Keratinocyte (primary cell): Measurements from ENCODE around the gene KRT73. TPM values are rescaled to one million over a fixed set of nuclear protein-coding genes. Genes with fewer than 3 reads are reported as not detected.

Experiments used
- DNase-seq: peaks from one replicate; pipeline ENCODE4 v3.0.0-alpha.2; 2011; ENCODE audit warnings: low read depth, missing footprints, low spot score
- FAIRE-seq: peaks from 2 replicates; lab custom pipeline; 2011; peaks lifted over from hg19 to GRCh38; lab: Jason Lieb, UNC
- H2AFZ ChIP-seq: 2 replicates; pipeline ENCODE4 v1.6.0; 2012; ENCODE audit warnings: low read length, control low read depth, inconsistent platforms; ENCODE audit not compliant: control insufficient read depth
- H3K27ac ChIP-seq: 2 replicates; pipeline ENCODE4 v1.5.1; 2011; ENCODE audit warnings: low read length; ENCODE audit not compliant: control insufficient read depth, insufficient read depth
- H3K27me3 ChIP-seq: 3 replicates; pipeline ENCODE4 v1.6.0; 2011; ENCODE audit warnings: low read length; ENCODE audit not compliant: control insufficient read depth, insufficient read depth; ENCODE audit errors: extremely low read depth
- H3K36me3 ChIP-seq, 2 experiments: 2 replicates in 1 of 2; 3 replicates in 1 of 2; pipeline ENCODE4 v1.5.1; 2011; ENCODE audit warnings: low read length in 2 of 2, mild to moderate bottlenecking in 1 of 2; ENCODE audit not compliant: control insufficient read depth in 2 of 2, insufficient read depth in 2 of 2; ENCODE audit errors: extremely low read depth in 1 of 2
- H3K4me1 ChIP-seq: 3 replicates; pipeline ENCODE4 v1.5.1; 2011; ENCODE audit warnings: low read length; ENCODE audit not compliant: control insufficient read depth, insufficient read depth; ENCODE audit errors: extremely low read depth
- H3K4me2 ChIP-seq: 3 replicates; pipeline ENCODE4 v1.6.0; 2011; ENCODE audit warnings: low read depth, low read length; ENCODE audit not compliant: control insufficient read depth, insufficient read depth; ENCODE audit errors: extremely low read depth
- H3K4me3 ChIP-seq, 3 experiments: fragments of 200-600 bp in 1 of 3; sonication (generic) in 1 of 3; 2 replicates in 2 of 3; 3 replicates in 1 of 3; pipeline ENCODE4 v1.5.1; 2011 to 2016; ENCODE audit warnings: low read length in 3 of 3, mild to moderate bottlenecking in 3 of 3, control low read depth in 2 of 3, inconsistent platforms in 1 of 3, low read depth in 1 of 3, mixed read lengths in 1 of 3, mixed run types in 1 of 3, moderate library complexity in 1 of 3; ENCODE audit not compliant: control insufficient read depth in 2 of 3, insufficient read depth in 2 of 3; ENCODE audit errors: extremely low read depth in 1 of 3
- H3K79me2 ChIP-seq: 2 replicates; pipeline ENCODE4 v1.6.0; 2012; ENCODE audit warnings: low read length; ENCODE audit not compliant: control insufficient read depth, insufficient read depth
- H3K9ac ChIP-seq: 3 replicates; pipeline ENCODE4 v1.6.0; 2011; ENCODE audit warnings: low read length; ENCODE audit not compliant: control insufficient read depth, insufficient read depth; ENCODE audit errors: extremely low read depth
- H3K9me1 ChIP-seq: 3 replicates; pipeline ENCODE4 v1.6.0; 2011; ENCODE audit warnings: low read length; ENCODE audit not compliant: control insufficient read depth, insufficient read depth; ENCODE audit errors: extremely low read depth
- H3K9me3 ChIP-seq: 2 replicates; pipeline ENCODE4 v1.5.1; 2012; ENCODE audit warnings: low read depth, low read length; ENCODE audit not compliant: control insufficient read depth
- H4K20me1 ChIP-seq: 3 replicates; pipeline ENCODE4 v1.6.0; 2011; ENCODE audit warnings: low read length; ENCODE audit not compliant: control insufficient read depth, insufficient read depth; ENCODE audit errors: extremely low read depth
- EZH2 ChIP-seq: IDR thresholded peaks from one replicate; pipeline ENCODE4 v1.6.1; 2012; ENCODE audit warnings: inconsistent platforms, mild to moderate bottlenecking, low read length, moderate library complexity
- dilution Hi-C: fragments of 300-500 bp; cut with MboI; formaldehyde crosslinking; loops from one replicate; pipeline ENCODE4 v1.7.0; 2020; ENCODE audit warnings: low sequenced_read_pairs; ENCODE audit not compliant: extremely low pct_ligation_motif_present
- polyA plus RNA-seq, 5 experiments: library from polyadenylated mRNA; depleted of rRNA in 3 of 5; stranded (reverse) in 3 of 5; stranded (forward) in 1 of 5; unstranded in 1 of 5; fragments of >200 nt; gene quantifications; 1 replicate in 1 of 5; 2 replicates in 3 of 5; 3 replicates in 1 of 5; pipeline versions ENCODE4 v1.2.1 to v1.2.3, GENCODE V29; 2011 to 2012; ENCODE audit warnings: missing spikeins in 2 of 5, low read depth in 1 of 5, low replicate concordance in 1 of 5
- TF ChIP-seq, protein P1 (sequence below), 3 experiments: IDR thresholded peaks in 1 of 3; conservative IDR thresholded peaks in 1 of 3; optimal IDR thresholded peaks in 1 of 3; 2 replicates in 2 of 3; 3 replicates in 1 of 3; pipeline versions ENCODE3 to v1.5.1; 2011; ENCODE audit warnings: low read length in 3 of 3, mild to moderate bottlenecking in 3 of 3, moderate library complexity in 2 of 3, control low read depth in 1 of 3, inconsistent platforms in 1 of 3; ENCODE audit not compliant: insufficient read depth in 2 of 3; ENCODE audit errors: extremely low read depth in 1 of 3

The KRT73 gene
- polyA plus RNA-seq, 1 donor (not counting 4 experiments of a cell fraction or from before 2014, with no cell fraction given), result 0.03 TPM

DNA sequence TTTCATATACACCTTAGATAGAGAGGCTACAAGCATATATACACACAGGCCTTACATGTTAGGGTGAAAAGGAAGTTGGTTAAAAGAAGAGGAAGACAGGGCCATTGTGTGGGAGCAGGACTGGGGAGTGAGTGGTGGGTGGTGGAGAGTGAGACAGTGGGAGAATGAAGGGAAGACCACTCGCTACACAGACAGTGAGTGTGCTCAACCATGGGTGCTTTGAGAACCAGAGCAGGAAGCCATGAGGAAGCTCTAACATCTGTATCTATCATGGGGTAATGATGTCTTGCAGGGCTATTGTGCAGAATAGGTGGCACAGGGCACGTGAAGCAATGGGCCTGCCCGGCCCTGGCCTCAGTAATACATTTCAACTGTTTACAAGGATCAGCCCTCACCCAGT lies 33.3 kb downstream of the KRT73 start:
- no peaks in the 10 kb centered on the region for H4K20me1 ChIP-seq
- H3K27me3 ChIP-seq, result no peaks in the 10 kb centered on the region
- TF ChIP-seq, protein P1, sequence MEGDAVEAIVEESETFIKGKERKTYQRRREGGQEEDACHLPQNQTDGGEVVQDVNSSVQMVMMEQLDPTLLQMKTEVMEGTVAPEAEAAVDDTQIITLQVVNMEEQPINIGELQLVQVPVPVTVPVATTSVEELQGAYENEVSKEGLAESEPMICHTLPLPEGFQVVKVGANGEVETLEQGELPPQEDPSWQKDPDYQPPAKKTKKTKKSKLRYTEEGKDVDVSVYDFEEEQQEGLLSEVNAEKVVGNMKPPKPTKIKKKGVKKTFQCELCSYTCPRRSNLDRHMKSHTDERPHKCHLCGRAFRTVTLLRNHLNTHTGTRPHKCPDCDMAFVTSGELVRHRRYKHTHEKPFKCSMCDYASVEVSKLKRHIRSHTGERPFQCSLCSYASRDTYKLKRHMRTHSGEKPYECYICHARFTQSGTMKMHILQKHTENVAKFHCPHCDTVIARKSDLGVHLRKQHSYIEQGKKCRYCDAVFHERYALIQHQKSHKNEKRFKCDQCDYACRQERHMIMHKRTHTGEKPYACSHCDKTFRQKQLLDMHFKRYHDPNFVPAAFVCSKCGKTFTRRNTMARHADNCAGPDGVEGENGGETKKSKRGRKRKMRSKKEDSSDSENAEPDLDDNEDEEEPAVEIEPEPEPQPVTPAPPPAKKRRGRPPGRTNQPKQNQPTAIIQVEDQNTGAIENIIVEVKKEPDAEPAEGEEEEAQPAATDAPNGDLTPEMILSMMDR (optimal IDR thresholded peaks at IDR 0.05 in 1 of 3, IDR thresholded peaks at IDR 0.05 in 1 of 3, conservative IDR thresholded peaks at IDR 0.05 in 1 of 3; ENCODE audit: extremely low read depth in 1 of 3, insufficient read depth in 2 of 3, low read length in 3 of 3), result no peak
- no peak for TF ChIP-seq EZH2
- no peaks in the 10 kb centered on the region for H3K79me2 ChIP-seq
- dilution Hi-C loops, result no loop called here
- H3K4me1 ChIP-seq, result peaks cover 33% of the 10 kb centered on the region
- no peak overlapping the region for H3K9ac ChIP-seq
- H2AFZ ChIP-seq, result no peak overlapping the region
- H3K36me3 ChIP-seq, result no peaks in the 10 kb centered on the region
- H3K9me3 ChIP-seq, result no peaks in the 10 kb centered on the region
- no peak overlapping the region for H3K27ac ChIP-seq
- DNase-seq (no peak), FAIRE-seq (no peak)
- H3K4me2 ChIP-seq, result no peak overlapping the region
- peaks cover 2% of the 10 kb centered on the region for H3K9me1 ChIP-seq
- H3K4me3 ChIP-seq, result no peak overlapping the region

DNA sequence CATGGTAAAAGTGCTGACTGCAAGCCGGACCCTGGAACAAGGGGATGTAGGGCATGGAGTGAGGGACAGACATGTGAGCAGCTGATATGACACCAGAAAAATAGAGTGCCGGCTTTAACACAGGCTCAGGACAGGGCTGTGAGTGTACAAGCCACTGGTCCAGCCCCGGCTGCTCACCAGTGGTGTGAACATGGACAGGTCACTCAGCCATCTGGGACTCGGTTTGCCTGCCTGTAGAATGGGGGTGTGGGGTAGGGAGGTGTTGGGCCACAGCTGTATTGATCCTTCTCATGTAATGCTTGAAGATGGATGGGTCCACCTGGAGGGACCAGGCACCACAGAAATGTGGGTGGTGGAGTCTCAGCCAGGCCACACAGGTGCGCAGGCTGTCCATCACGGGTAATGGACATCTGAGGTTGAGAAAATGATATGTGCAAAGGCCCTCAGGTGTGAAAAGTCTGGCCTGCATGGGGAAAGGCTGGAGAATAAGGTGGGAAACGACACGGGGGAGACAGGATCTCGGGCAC lies 34.1 kb downstream of the KRT73 start:
- Histone ChIP-seq H3K4me1 (peaks cover 42% of the 10 kb centered on the region), H3K4me3 (no peak overlapping the region), H3K9me3 (no peaks in the 10 kb centered on the region), H3K79me2 (no peaks in the 10 kb centered on the region), H2AFZ (no peak overlapping the region), H3K27me3 (no peaks in the 10 kb centered on the region), H3K9me1 (peaks cover 2% of the 10 kb centered on the region), H3K4me2 (no peak overlapping the region), H4K20me1 (no peaks in the 10 kb centered on the region), H3K27ac (no peak overlapping the region), H3K9ac (no peak overlapping the region), H3K36me3 (no peaks in the 10 kb centered on the region)
- no peak for DNase-seq
- no peak for TF ChIP-seq EZH2
- TF ChIP-seq, protein P1 (optimal IDR thresholded peaks at IDR 0.05 in 1 of 3, IDR thresholded peaks at IDR 0.05 in 1 of 3, conservative IDR thresholded peaks at IDR 0.05 in 1 of 3; ENCODE audit: extremely low read depth in 1 of 3, insufficient read depth in 2 of 3, low read length in 3 of 3), result no peak
- no peak for FAIRE-seq
- dilution Hi-C loops, result no loop called here
